Measurements from ENCODE around the gene FAM177B.

DNA sequence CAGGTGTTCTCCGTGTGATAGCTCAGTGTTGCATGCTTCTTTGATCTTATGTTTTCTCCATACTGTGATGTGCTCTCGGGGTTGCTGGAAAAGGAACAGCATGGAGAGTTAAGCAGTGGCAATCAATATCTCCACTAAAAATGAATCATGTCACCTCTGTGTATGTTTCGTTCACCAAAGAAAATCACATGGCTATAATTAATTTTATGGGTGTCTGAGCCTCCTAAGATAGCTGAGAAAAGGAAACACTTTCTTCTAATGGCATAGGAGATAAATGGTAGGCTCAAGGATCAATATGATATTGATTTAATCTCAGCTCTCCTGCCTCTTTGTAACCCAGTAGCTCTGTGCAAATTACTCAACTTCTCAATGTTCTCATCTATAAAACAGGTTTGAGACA is 14.3 kb downstream of the FAM177B start:
- TF ChIP-seq, protein P1, sequence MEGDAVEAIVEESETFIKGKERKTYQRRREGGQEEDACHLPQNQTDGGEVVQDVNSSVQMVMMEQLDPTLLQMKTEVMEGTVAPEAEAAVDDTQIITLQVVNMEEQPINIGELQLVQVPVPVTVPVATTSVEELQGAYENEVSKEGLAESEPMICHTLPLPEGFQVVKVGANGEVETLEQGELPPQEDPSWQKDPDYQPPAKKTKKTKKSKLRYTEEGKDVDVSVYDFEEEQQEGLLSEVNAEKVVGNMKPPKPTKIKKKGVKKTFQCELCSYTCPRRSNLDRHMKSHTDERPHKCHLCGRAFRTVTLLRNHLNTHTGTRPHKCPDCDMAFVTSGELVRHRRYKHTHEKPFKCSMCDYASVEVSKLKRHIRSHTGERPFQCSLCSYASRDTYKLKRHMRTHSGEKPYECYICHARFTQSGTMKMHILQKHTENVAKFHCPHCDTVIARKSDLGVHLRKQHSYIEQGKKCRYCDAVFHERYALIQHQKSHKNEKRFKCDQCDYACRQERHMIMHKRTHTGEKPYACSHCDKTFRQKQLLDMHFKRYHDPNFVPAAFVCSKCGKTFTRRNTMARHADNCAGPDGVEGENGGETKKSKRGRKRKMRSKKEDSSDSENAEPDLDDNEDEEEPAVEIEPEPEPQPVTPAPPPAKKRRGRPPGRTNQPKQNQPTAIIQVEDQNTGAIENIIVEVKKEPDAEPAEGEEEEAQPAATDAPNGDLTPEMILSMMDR (conservative IDR thresholded peaks at IDR 0.05 in 1 of 2, IDR thresholded peaks at IDR 0.05 in 1 of 2; ENCODE audit: low read depth in 1 of 2, low read length in 2 of 2): no peak
- no peak for TF ChIP-seq EZH2 (IDR thresholded peaks at IDR 0.05; ENCODE audit: low read length, missing control alignments)

Measured in fibroblast of lung (primary cell).